GM18507 (cell line): ENCODE results near the gene NOXA1.
"Not testable (repeated sequence)": the region's sequence is repeated elsewhere in the genome, so short reads cannot be mapped to it uniquely, and the experiment has no call there.

ENCODE experiments used
- DNase-seq: peaks from one replicate; pipeline ENCODE4 v3.0.0; 2011; ENCODE audit warnings: low read depth; ENCODE audit not compliant: insufficient read length; ENCODE audit errors: extremely low spot score
- FAIRE-seq: peaks from 2 replicates; lab custom pipeline; 2011; peaks lifted over from hg19 to GRCh38; lab: Jason Lieb, UNC

NOXA1 gene

DNA sequence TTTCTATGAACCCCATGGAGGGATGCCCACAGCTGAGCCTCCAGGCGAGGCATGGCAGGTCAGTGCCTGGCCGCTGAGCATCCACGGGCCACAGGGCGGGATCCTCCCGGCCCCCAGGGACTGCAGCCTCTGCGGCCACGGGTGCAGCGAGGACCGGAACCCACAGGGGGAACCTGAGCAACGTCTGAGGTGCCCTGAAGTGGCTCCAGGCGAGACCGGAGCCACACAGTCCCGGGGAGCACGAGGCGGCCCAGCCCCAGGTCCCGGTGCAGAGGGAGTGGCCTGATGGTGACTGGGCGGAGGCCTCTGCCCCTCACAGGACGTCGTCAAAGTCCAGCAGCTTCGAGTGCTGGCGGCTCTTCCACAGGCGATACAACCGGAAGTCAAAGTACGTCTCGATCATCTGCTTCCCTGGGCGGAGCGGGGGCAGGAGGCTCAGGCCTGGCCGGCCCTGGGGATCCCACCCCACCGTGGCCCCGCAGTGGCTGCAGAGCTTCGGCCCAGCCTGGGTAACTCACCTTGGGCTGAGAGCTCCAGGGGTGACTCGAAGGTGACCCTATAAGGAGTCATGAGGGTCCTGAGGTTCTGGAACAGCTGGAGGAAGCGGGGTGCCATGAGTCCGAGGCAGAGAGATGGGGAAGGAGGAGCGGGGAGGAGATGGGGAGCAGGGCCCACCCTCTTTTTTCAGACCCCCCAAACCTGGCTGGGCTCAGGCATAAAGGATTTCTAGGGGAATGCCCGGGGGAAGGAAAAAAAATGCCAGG is 26.1 kb downstream of the NOXA1 start:
- FAIRE-seq, result no peak

DNA sequence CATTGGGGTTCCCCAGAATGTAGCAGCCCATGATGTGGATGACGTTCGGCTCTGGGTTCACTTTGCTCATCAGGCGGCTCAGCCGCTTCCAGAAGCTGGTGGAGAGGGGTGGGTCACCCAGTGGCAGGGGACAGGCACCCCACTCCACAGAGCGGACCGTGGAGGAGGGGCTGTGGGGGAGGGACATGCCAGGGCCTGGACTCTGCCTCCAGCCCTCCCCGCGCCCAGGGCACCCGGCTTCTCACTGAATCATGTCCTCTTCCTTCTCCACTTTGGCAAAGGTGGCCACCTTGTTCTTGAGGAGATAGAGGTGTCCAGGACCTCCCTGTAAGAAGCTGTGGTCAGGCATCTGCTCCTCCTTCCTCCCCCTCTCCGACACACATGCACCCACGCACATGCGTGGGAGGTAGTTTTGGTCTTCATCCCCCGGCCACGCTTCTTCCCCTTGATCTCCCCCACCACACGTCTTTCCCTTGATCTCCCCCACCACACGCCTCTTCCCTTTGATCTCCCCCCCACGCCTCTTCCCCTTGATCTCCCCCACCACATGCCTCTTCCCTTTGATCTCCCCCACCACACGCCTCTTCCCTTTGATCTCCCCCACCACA is 26.8 kb downstream of the NOXA1 start:
- FAIRE-seq (no peak), DNase-seq (no peak)

More for the DNA sequence above, 26.1 kb downstream of the NOXA1 start:
- no peak for DNase-seq

DNA sequence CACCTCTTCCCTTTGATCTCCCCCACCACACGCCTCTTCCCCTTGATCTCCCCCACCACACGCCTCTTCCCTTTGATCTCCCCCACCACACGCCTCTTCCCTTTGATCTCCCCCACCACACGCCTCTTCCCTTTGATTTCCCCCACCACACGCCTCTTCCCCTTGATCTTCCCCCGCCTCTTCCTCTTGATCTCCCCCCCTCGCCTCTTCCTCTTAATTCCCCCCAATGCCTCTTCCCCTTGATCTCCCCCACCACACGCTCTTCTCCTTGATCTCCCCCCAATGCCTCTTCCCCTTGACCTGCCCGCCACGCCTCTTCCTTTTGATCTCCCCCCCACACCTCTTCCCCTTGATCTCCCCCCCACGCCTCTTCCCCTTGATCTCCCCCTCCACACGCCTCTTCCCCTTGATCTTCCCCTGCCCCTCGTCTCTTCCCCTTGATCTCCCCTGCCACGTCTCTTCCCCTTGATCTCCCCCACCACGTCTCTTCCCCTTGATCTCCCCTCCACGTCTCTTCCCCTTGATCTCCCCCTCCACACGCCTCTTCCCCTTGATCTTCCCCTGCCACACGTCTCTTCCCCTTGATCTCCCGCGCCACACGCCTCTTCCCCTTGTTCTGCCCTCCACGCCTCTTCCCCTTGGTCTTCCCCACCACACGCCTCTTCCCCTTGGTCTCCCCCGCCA is 27.5 kb downstream of the NOXA1 start:
- DNase-seq, FAIRE-seq: not testable (repeated sequence)

DNA sequence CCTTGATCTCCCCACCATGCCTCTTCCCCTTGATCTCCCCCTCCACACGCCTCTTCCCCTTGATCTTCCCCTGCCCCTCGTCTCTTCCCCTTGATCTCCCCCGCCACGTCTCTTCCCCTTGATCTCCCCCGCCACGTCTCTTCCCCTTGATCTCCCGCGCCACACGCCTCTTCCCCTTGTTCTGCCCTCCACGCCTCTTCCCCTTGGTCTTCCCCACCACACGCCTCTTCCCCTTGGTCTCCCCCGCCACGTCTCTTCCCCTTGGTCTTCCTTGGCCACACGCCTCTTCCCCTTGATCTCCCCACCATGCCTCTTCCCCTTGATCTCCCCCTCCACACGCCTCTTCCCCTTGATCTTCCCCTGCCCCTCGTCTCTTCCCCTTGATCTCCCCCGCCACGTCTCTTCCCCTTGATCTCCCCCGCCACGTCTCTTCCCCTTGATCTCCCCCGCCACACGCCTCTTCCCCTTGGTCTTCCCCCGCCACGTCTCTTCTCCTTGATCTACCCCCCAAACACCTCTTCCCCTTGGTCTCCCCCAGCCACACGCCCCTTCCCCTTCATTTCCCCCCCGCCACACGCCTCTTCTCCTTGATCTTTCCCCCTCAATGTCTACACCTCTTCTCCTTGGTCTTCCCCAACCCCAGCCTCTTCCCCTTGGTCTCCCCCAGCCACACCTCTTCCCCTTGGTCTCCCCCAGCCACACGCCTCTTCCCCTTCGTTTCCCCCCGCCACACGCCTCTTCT is 28.2 kb downstream of the NOXA1 start:
- not testable (repeated sequence) for DNase-seq, FAIRE-seq

DNA sequence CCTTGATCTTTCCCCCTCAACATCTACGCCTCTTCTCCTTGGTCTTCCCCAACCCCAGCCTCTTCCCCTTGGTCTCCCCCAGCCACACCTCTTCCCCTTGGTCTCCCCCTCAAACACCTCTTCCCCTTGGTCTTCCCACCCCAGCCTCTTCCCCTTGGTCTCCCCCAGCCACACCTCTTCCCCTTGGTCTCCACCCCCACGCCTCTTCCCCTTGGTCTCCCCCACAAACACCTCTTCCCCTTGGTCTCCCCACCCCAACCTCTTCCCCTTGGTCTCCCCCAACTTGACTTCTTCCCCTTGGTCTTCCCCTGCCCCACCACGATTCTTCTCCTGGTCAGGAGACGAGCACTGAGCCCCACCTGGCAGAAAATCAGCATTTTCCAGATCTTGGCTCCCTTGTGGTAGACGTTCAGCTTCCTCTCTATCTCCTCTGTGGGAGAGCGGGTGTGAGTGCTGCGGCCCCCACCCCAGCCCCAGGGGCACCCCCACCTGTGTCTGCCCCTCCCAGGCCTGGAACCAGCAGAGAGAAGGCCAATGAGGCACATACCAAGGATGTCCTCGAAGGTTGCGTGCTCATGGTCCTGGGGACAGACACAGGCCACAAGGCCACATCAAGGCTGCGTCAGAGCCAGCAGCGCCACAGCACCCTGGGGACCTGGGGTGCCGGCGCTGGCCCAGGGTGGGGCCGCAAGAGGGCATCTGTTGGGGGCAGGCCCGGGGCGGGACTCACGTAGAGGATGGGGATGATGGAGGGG is 29.0 kb downstream of the NOXA1 start:
- DNase-seq (no peak), FAIRE-seq (no peak)

DNA sequence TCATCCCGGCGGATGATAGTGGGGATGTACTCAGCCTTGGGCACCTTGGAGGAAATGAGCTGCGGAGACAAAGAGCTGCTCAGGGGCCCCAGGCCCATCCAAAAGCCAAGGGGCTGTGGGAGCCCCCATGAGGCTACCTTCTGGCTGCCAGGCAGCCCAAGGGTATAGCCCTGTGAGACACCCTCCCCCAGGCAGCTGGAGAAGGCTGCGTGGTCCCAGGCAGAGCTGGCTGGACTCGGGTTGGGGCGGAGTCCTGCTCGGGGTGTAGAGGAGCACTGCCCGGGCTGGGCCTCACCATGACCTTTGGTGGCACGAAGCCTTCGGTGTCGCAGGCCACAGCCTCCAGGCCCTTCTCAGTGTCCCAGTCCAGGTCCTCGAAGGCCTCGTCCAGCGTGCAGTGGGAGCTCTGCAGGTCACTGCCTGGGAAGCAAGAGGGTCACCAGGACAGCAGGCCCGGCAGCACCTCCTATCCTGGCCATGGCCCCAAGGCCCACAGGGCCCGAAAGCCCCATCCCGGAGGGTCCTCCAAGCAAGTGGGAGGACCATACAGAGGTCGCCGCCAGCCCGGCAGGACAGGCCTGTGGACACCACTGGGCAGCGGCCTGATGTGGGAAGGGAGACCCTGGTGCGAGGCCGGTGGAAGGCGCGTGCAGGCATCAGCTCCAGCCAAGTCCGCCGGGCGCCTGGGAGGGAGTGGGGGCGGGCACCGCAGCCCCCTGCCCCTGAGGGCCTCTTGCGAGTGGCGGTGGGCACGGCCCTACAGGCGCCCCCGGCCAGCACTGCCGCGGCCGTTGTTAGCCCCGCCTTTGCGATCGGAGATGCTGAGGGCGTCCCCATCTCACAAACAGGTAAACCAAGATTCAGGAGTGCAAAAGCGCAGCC is 29.8 kb downstream of the NOXA1 start:
- DNase-seq, result no peak
- FAIRE-seq, result no peak

DNA sequence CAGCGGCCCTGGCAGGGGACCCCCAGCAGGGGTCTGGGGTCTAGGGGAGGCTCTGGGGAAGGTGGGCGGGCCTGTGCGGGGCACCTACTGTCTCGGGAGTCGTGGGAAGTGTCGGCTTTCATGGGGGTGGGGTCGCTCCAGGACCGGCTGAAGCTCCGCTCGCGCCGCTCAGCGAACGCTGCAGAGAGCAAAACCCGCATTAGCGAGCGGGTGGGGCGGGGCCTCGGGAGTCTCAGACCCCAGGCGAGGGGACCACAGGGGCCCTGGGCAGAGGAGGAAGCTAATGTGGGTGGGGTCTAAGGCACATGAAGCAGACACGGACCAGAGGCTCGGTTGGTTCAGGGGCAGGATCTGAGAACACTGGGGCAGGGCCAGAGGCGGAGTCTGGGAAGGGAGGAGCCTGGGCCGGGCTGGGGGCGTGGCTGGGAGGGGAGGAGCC is 30.5 kb downstream of the NOXA1 start:
- DNase-seq (peak; percentile 70), FAIRE-seq (peak; percentile 70)

DNA sequence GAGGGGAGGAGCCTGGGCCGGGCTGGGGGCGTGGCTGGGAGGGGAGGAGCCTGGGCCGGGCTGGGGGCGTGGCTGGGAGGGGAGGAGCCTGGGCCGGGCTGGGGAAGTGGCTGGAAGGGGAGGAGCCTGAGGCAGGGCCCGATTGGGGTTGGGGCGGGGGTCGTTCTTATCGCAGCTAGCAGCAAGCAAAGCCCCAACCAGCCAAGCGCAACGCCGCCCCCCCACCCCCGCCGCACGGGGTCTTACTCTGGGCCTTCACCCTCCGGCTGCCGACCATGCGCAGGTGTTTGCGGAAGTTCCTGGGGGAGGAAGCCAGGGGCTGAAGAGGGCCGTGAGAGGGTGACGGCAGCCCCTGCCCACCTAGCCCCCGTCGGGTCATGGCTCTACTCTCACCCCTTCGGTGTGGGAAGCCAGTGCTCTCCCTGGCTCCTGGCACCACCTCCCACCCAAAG is 31.0 kb downstream of the NOXA1 start:
- DNase-seq (no peak), FAIRE-seq (no peak)

DNA sequence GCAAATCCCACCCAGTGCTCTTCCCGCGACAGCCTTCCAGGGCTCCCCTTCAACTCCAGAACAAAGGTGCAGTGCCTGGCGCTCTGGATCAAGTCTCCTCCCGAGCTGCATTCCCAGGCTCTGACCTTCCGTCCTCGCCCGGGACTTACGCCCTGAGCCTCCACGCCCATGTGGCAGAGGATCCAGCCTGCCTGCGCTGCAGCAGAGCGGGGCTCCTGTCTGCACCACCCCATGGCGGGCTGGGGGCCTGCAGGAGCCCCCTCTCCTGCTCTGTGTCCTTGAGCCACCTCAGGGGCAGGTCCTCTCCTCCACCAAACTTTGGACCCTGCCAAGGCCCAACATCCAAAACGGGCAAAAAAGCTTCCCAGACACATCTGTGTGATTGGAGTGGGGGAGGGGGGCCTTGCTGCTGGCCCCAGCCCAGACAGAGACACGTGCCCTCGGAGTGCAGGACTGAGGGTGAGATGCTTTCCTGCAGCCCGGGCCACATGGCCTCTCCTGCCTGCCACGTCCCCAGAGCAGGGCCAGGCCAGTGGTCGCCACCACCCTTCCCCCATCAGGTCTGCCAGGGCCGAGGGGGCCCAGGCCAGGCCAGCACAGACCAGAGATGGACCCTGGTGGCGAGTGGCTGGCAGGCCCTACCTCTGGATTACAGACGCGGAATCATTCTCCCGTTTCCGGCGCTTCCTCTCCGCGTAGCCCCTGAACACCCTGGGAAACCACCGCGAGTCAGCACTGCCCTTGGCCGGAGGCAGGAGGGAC is 31.6 kb downstream of the NOXA1 start:
- FAIRE-seq (no peak), DNase-seq (no peak)

DNA sequence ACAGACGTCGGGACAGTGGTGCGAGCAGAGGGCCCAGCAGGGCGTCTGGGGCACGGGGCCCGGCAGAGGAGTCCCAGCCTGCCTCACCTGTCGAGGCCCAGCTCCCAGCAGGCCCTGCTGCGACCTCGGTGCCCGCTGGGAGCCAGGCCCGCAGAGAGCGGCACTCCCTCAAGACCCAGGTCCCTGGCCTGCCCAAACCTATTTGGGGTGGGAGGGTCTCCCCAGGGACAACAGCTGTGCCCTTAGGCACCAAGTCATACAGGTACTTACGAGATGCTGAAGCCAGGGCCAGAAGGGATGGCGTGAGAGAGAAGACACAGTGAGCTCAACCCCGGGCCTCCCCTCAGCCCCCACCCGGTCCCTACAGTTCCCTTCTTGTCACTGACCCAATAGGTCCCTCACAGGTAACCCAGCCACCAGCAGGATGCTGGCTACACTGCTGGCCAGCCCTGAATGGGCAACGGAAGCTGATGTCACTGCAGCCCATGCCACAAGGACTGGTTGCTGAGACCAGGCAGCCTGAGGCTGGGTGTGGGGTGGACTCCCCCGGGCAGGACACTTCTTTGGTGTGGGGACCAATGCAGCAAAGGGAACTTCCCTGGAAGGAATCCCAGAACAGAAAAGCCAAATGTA is 32.3 kb downstream of the NOXA1 start:
- DNase-seq, result no peak
- no peak for FAIRE-seq

DNA sequence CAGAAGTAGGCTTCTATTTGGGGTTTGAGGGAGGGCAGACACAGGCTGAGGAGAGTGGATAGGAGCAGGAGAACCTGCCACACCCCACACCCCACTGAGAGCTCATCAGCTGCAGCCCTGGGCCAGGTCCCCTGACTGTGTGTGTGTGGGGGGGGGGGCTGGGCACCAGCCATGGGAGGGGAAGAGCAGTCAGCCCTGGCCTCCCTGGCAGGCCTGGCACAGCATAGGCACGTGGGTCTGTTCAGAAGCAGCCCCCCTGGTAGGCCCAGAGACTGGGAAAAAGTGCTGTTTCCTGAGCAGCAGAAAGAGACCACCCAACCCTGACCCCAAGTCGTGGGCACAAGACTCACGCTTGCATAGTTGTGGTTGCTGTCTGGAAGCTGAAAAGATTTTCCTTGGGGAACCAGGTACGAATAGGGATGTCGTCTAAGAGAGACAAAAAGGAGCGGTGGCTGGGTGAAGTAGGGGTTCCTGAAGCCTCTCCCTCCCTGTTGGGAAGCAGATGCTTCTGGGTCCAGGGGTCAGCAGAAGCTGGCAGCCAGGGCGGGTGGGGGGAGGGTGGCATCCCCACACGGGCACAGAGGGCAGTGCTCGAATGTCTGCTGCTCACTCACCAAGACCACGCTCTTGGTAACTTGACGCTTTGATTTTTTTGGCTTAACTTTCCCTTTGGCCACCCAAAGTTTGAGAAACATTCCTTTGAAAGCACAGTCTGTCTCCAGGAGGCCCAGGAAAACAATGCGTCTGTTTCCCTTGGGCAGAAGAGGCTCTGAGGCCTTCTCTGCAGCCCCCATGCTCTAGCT is 33.1 kb downstream of the NOXA1 start:
- FAIRE-seq (no peak), DNase-seq (no peak)

DNA sequence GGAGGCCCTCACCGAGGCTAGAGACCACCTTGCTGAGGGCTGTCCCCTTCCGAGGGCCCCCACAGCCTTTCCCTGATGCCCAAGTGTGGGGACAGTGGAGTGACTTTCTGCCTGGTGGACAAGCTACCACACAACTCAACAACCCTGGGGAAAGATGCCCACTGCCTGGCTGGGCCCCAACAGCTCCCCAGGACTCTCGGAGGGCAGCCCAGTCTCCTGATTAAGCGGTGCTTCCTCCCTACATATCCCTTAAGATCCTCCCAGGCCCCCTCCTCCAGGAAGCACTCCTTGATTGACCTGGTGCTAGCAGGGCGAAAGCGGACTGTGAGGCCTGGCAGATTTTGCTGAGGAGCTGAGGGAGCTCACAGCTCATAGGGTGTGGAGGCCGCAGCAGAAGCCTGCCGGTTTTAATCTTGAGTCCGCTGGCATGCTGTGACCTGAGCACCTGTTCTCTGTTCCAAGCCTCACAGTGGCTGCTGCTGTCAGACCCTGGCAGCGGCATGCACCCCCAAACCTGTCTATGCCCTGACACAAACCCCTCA is 33.7 kb downstream of the NOXA1 start:
- FAIRE-seq, result no peak
- DNase-seq, result no peak

DNA sequence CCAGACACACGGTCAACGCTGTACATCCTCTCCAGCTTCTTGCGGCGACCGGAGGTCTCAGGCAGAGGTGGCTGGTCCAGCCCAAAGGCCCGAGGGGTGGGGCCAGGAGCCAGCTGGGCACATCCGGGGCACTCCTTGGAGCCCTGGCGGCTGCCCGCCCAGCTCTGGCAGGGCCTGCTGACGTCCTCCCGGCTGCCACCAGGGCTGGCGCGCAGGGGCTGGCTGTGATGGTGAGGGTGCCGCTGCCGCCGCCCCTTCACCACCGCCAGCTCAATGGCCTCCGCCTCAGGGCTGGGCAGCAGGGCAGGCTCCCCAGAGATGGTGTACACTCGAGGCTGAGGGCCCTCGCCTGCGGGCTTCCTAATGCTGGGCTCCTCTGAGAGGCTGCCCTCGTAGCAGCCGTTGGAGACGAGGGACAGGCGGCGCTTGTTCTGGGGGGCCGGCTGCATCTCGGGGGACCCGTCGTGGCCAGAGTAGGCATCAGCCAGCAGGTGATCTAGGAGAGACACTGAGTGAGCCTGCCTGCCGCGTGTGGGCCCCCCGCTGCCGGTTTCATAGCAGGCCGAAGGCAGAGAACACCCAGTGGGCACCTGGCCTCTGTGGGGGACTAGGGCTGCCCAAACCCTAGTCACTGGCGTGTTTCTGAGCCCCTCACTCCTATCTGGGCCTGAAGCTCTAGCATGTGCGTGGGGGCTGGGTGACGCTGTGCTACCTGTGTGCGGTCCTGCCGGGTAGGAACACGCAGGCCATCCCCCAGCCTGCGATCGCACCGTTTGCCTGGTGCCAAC is 34.4 kb downstream of the NOXA1 start:
- FAIRE-seq, result no peak
- DNase-seq, result no peak

DNA sequence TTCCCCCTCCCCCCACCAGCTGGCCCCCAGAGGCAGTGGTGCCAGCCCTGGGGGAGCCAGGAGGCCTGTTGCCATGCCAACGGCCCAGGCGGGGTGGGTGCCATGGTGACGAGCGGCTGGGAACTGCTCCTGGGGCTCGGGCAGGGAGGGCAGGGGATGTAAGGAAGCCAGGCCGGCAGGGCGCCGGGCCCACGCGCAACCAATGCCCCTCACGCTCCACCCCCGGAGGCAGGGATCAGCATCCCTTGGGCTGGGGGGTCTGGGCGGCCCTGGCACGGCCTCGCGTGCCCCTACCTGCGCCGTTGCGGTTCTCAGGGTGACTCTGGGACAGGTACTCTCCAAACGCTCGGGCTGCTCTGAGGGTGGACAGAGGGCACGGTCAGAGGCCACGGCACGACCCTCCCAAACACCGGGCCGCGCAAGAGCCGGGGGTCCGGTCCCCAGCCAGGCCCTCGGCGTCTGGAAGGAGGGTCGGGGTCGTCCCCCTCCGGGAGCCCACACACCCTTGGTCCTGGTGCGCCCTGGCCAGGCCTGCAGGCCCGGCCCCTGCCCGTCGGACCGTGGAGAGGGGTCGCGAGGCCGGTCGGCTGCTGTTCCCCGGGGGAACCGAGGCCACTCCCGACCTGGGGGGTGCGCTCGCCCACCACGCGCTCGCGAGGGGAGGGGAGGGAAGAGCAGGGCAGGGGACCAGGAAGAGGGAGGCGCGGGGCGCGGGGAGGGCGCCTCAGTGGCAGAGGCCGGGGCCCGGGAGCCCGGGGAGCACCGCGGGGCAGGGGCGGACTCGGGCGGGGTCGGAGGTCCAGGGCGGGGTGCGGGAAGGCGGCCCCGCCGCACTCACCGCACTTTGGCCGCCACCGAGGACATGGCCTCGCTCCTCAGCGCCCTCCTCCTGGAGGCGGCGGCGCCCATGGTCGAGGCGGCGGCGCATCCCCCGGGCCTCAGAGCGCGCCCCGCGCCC is 35.3 kb downstream of the NOXA1 start:
- DNase-seq, result no peak
- no peak for FAIRE-seq
